ENCODE measurements around the gene BRAT1.

DNA sequence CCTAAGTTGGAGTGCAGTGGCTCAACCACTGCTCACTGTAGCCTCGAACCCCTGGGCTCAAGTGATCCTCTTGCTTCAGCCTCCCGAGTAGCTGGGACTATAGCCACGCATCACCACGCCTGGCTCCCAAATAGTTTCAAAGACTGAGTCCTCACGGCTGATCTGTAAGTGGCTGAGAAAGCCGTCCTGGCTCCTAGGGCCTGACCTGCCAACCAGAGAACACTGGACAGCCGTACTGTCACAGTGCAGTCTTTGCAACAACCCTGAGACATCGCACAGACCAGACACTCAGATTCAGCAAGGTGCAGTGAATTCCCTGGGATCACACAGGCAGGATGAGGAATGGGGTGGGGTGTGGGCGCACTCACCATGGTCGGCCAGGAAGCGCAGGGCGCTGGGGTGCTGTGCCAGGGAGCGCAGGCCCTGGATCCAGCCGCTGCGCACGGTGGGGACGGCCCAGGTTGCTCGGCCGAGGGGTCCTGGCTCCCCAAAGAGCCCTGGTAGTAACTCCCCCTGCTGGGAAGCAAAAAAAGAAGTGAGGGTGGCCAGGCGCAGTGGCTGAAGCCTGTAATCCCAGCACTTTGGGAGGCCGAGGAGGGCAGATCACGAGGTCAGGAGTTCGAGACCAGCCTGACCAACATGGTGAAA lies 10.7 kb downstream of the BRAT1 start:
- TF ChIP-seq, protein P1, sequence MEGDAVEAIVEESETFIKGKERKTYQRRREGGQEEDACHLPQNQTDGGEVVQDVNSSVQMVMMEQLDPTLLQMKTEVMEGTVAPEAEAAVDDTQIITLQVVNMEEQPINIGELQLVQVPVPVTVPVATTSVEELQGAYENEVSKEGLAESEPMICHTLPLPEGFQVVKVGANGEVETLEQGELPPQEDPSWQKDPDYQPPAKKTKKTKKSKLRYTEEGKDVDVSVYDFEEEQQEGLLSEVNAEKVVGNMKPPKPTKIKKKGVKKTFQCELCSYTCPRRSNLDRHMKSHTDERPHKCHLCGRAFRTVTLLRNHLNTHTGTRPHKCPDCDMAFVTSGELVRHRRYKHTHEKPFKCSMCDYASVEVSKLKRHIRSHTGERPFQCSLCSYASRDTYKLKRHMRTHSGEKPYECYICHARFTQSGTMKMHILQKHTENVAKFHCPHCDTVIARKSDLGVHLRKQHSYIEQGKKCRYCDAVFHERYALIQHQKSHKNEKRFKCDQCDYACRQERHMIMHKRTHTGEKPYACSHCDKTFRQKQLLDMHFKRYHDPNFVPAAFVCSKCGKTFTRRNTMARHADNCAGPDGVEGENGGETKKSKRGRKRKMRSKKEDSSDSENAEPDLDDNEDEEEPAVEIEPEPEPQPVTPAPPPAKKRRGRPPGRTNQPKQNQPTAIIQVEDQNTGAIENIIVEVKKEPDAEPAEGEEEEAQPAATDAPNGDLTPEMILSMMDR (IDR thresholded peaks at IDR 0.05), result no peak
- no peak for TF ChIP-seq POLR2A (IDR thresholded peaks at IDR 0.05)
- no peak for TF ChIP-seq EP300 (IDR thresholded peaks at IDR 0.05)

All from sigmoid colon (tissue), 4 donors.